ENCODE measurements around the gene PHF24.

GRCh38 chr9:34995670-34996060 lies 37.6 kb downstream of the PHF24 start:
- no peak for TF ChIP-seq RAD21 (IDR thresholded peaks at IDR 0.05; ENCODE audit: low read length)
- TF ChIP-seq CTCF (conservative IDR thresholded peaks at IDR 0.05; ENCODE audit: low read depth, low read length) = no peak
- no peak for TF ChIP-seq RCOR1 (IDR thresholded peaks at IDR 0.05; ENCODE audit: insufficient replicate concordance, low read length)
- no peak for TF ChIP-seq POLR2A (IDR thresholded peaks at IDR 0.05; ENCODE audit: low read depth, low read length)
- no peak for TF ChIP-seq RFX5 (IDR thresholded peaks at IDR 0.05; ENCODE audit: low read depth, low read length)
- no peak for TF ChIP-seq BHLHE40 (IDR thresholded peaks at IDR 0.05; ENCODE audit: low read depth, low read length)
- TF ChIP-seq USF2 (IDR thresholded peaks at IDR 0.05; ENCODE audit: low read depth, low read length) = no peak
- TF ChIP-seq SMC3 (IDR thresholded peaks at IDR 0.05; ENCODE audit: low read depth, low read length) = no peak
